Kidney epithelial cell (primary cell): Measurements from ENCODE around the gene GAPDH. TPM values are rescaled to one million over a fixed set of nuclear protein-coding genes. Genes with fewer than 3 reads are reported as not detected.

Source experiments
- DNase-seq: peaks from one replicate; pipeline ENCODE4 v3.0.0-alpha.2; 2010; ENCODE audit warnings: low read depth
- H3K27me3 ChIP-seq: 2 replicates; pipeline ENCODE4 v1.6.0; 2011; ENCODE audit warnings: low read length; ENCODE audit not compliant: control insufficient read depth, insufficient read depth
- H3K36me3 ChIP-seq: 2 replicates; pipeline ENCODE4 v1.5.1; 2011; ENCODE audit warnings: low read length; ENCODE audit not compliant: control insufficient read depth, insufficient read depth
- H3K4me3 ChIP-seq: 2 replicates; pipeline ENCODE4 v1.5.1; 2011; ENCODE audit warnings: low read depth, mild to moderate bottlenecking, control low read depth, low read length
- CTCF ChIP-seq: IDR thresholded peaks from 2 replicates; pipeline ENCODE4 v1.5.1; 2011; ENCODE audit warnings: mild to moderate bottlenecking, moderate library complexity, low read length, control low read depth, inconsistent platforms; ENCODE audit not compliant: insufficient read depth, poor library complexity, severe bottlenecking
- total RNA-seq: library from RNA; depleted of rRNA; stranded (reverse); fragments of >200 nt; gene quantifications from 2 replicates; pipeline ENCODE4 v1.2.3, GENCODE V29; 2015

Gene GAPDH
- total RNA-seq, 1 donor from 2014 or later = 3,951 TPM

GRCh38 chr12:6527711-6528110 is 6.6 kb upstream of the GAPDH start:
- no peak for DNase-seq
- Histone ChIP-seq H3K27me3 (no peaks in the 10 kb centered on the region), H3K4me3 (no peak overlapping the region), H3K36me3 (no peaks in the 10 kb centered on the region)
- TF ChIP-seq CTCF = no peak

- no peaks in the 10 kb centered on the region for H3K36me3 ChIP-seq
- TF ChIP-seq CTCF = no peak
- no peaks in the 10 kb centered on the region for H3K27me3 ChIP-seq
- no peak for DNase-seq
- no peak overlapping the region for H3K4me3 ChIP-seq
Measured at GRCh38 chr12:6528539-6529235, 5.6 kb upstream of the GAPDH start.

- H3K27me3 ChIP-seq = no peaks in the 10 kb centered on the region
- no peak for TF ChIP-seq CTCF
- DNase-seq = no peak
- H3K36me3 ChIP-seq = no peaks in the 10 kb centered on the region
- H3K4me3 ChIP-seq = no peak overlapping the region
Measured at GRCh38 chr12:6529291-6529737, 5.0 kb upstream of the GAPDH start.

- Histone ChIP-seq H3K27me3 (no peaks in the 10 kb centered on the region), H3K36me3 (no peaks in the 10 kb centered on the region), H3K4me3 (no peak overlapping the region)
- TF ChIP-seq CTCF = no peak
- DNase-seq = no peak
Measured at GRCh38 chr12:6530576-6531260, 3.6 kb upstream of the GAPDH start.

GRCh38 chr12:6532051-6532926 is 2.0 kb upstream of the GAPDH start:
- H3K4me3 ChIP-seq = peak overlapping the region; percentile 65
- H3K36me3 ChIP-seq = peaks cover 5% of the 10 kb centered on the region
- DNase-seq = peak; percentile 98
- H3K27me3 ChIP-seq = no peaks in the 10 kb centered on the region
- TF ChIP-seq CTCF = no peak
